Measurements from ENCODE around the gene AAGAB.

- TF ChIP-seq, protein P1, sequence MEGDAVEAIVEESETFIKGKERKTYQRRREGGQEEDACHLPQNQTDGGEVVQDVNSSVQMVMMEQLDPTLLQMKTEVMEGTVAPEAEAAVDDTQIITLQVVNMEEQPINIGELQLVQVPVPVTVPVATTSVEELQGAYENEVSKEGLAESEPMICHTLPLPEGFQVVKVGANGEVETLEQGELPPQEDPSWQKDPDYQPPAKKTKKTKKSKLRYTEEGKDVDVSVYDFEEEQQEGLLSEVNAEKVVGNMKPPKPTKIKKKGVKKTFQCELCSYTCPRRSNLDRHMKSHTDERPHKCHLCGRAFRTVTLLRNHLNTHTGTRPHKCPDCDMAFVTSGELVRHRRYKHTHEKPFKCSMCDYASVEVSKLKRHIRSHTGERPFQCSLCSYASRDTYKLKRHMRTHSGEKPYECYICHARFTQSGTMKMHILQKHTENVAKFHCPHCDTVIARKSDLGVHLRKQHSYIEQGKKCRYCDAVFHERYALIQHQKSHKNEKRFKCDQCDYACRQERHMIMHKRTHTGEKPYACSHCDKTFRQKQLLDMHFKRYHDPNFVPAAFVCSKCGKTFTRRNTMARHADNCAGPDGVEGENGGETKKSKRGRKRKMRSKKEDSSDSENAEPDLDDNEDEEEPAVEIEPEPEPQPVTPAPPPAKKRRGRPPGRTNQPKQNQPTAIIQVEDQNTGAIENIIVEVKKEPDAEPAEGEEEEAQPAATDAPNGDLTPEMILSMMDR (conservative IDR thresholded peaks at IDR 0.05; ENCODE audit: low read depth, low read length), result no peak
- no peak for TF ChIP-seq EZH2phosphoT487 (IDR thresholded peaks at IDR 0.05; ENCODE audit: borderline replicate concordance, low read length)
These were observed 75.8 kb downstream of the AAGAB start for GRCh38 chr15:67178569-67179210.

All from PC-3 (cell line).